Kidney epithelial cell (primary cell): ENCODE measurements around the gene ACTR3. TPM values are rescaled to one million over a fixed set of nuclear protein-coding genes. Genes with fewer than 3 reads are reported as not detected.

ENCODE experiments used
- DNase-seq: peaks from one replicate; pipeline ENCODE4 v3.0.0-alpha.2; 2010; ENCODE audit warnings: low read depth
- H3K27me3 ChIP-seq: 2 replicates; pipeline ENCODE4 v1.6.0; 2011; ENCODE audit warnings: low read length; ENCODE audit not compliant: control insufficient read depth, insufficient read depth
- H3K36me3 ChIP-seq: 2 replicates; pipeline ENCODE4 v1.5.1; 2011; ENCODE audit warnings: low read length; ENCODE audit not compliant: control insufficient read depth, insufficient read depth
- H3K4me3 ChIP-seq: 2 replicates; pipeline ENCODE4 v1.5.1; 2011; ENCODE audit warnings: low read depth, mild to moderate bottlenecking, control low read depth, low read length
- CTCF ChIP-seq: IDR thresholded peaks from 2 replicates; pipeline ENCODE4 v1.5.1; 2011; ENCODE audit warnings: mild to moderate bottlenecking, moderate library complexity, low read length, control low read depth, inconsistent platforms; ENCODE audit not compliant: insufficient read depth, poor library complexity, severe bottlenecking
- total RNA-seq: library from RNA; depleted of rRNA; stranded (reverse); fragments of >200 nt; gene quantifications from 2 replicates; pipeline ENCODE4 v1.2.3, GENCODE V29; 2015

Gene ACTR3
- total RNA-seq, 1 donor from 2014 or later = 240 TPM

- no peak for TF ChIP-seq CTCF
- no peaks in the 10 kb centered on the region for H3K27me3 ChIP-seq
- no peak overlapping the region for H3K4me3 ChIP-seq
- DNase-seq = no peak
- H3K36me3 ChIP-seq = no peaks in the 10 kb centered on the region
Observed at GRCh38 chr2:113854970-113855740, 34.7 kb upstream of the ACTR3 start.

- Histone ChIP-seq H3K4me3 (no peak overlapping the region), H3K27me3 (no peaks in the 10 kb centered on the region), H3K36me3 (no peaks in the 10 kb centered on the region)
- no peak for DNase-seq
- TF ChIP-seq CTCF = no peak
Observed at GRCh38 chr2:113857464-113857863, 32.4 kb upstream of the ACTR3 start.

DNA sequence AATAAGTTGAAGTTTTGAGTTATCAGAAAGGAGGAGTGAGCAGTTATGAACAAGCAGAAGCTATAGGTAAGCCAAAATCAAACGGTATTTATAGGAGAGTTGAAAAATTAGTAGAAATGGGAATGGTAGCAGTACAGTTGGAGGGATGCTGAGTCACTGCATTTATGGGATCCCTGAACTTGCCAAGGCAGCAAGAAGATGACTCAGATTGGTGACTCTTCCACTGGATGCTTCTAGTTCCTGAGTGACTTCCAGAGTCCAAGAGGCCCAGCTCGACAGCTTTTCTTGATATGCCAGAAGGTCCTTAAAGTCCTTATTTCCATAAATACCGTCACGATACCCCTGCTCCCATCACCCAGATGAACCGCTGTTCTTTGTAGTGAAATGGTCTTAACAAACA is 31.1 kb upstream of the ACTR3 start:
- no peak overlapping the region for H3K4me3 ChIP-seq
- no peaks in the 10 kb centered on the region for H3K27me3 ChIP-seq
- H3K36me3 ChIP-seq = no peaks in the 10 kb centered on the region
- no peak for TF ChIP-seq CTCF
- DNase-seq = peak; percentile 92

DNA sequence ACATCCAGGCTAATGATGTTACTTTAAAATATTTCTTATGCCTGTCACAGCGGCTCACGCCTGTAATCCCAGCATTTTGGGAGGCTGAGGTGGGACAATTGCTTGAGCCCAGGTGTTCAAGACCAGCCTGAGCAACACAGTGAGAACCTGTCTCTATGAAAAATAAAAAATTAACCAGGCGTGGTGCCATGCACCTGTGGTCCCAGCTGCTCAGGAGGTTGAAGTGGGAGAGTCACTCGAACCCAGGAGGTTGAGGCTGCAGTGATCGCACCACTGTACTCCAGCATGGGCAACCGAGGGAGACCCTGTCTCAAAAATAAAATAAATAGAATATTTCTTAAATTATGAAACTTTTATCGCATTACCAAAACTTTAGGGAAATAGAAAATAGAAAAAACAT is 28.1 kb upstream of the ACTR3 start:
- no peak for TF ChIP-seq CTCF
- H3K36me3 ChIP-seq = no peaks in the 10 kb centered on the region
- no peaks in the 10 kb centered on the region for H3K27me3 ChIP-seq
- DNase-seq = no peak
- no peak overlapping the region for H3K4me3 ChIP-seq

- H3K4me3 ChIP-seq = no peak overlapping the region
- no peaks in the 10 kb centered on the region for H3K36me3 ChIP-seq
- H3K27me3 ChIP-seq = no peaks in the 10 kb centered on the region
- DNase-seq = no peak
- no peak for TF ChIP-seq CTCF
Observed at GRCh38 chr2:113863144-113863543, 26.7 kb upstream of the ACTR3 start.

DNA sequence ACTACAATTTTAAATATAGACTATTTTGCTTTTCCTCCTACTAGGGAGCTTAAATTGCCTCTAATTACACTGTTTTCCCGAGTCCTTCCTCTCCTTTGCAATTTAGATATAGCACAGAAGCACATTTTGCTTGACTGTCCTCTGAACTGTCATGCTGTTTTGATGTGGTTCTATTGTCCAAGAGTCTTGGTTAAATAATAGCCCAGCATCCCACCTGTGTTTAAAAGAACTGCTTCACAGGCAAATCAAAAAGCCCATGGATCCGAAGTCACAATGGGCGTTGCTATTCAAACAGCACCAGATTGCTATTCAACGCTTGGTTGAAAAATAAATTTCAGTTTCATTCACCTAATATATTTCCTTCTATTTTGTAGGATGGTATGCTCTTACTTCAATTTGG is 22.3 kb upstream of the ACTR3 start:
- Histone ChIP-seq H3K27me3 (no peaks in the 10 kb centered on the region), H3K4me3 (no peak overlapping the region), H3K36me3 (no peaks in the 10 kb centered on the region)
- no peak for DNase-seq
- TF ChIP-seq CTCF = no peak
